ENCODE data around the gene PNMA8B.

Gene PNMA8B

DNA sequence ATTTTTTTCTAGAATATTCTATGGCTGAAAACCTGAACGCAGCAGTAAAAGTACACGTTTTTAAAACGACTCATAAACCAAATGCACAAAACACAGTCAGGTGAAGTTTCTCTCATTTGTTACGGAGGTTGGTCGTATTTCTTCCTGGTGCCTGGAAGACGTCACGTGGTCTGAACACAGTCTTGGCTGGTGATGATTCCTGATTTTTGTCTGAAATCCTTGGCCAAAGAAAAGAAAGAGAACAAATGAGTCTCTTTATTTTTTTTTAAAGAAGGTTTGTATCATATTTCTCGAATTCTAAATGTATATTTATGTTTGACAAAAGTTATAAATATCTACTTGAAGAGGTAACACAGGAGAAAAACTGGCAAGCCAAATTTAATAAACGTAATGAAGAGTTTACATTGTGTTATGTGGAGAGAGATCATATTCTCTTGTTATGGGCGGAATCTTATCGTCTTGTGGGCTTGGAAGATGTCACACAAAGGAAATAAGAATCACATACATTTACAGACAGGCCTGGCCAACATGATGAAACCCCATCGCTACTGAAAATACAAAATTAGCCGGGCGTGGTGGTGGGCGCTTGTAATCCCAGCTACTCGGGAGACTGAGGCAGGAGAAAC, 14.3 kb downstream of the PNMA8B start:
- ChIA-PET CTCF (interaction anchor here (0.6 to 6.7 kb wide), 5 partner anchors 14 to 109 kb away, joined by 3 to 51 read pairs (median 4); partner anchors contain the start of gene PNMA8B), POLR2A (no interaction called here)
- no peak overlapping the region for H3K4me3 ChIP-seq (ENCODE audit: low read depth, low read length)
- H3K4me1 ChIP-seq (ENCODE audit: control insufficient read depth, insufficient read depth, low read length), result peaks cover 6% of the 10 kb centered on the region
- TF ChIP-seq ZNF501 (tag by site-specific recombination; IDR thresholded peaks at IDR 0.05) (no peak), FEZF1 (tag by site-specific recombination; IDR thresholded peaks at IDR 0.05) (no peak), ZNF510 (tag by site-specific recombination; IDR thresholded peaks at IDR 0.05; ENCODE audit: insufficient replicate concordance) (no peak), ZNF549 (tag by site-specific recombination; IDR thresholded peaks at IDR 0.05) (no peak), ZSCAN5A (tag by site-specific recombination; IDR thresholded peaks at IDR 0.05) (no peak), ZNF571 (tag by site-specific recombination; IDR thresholded peaks at IDR 0.05) (no peak), KLF1 (tag by site-specific recombination; IDR thresholded peaks at IDR 0.05) (no peak), PBX3 (CRISPR knock-in tag; IDR thresholded peaks at IDR 0.05) (no peak), OSR2 (tag by site-specific recombination; IDR thresholded peaks at IDR 0.05) (no peak), ZSCAN23 (tag by site-specific recombination; IDR thresholded peaks at IDR 0.05) (no peak), ZSCAN16 (tag by site-specific recombination; IDR thresholded peaks at IDR 0.05) (no peak), ZNF785 (tag by site-specific recombination; IDR thresholded peaks at IDR 0.05) (no peak), TSHZ1 (tag by site-specific recombination; IDR thresholded peaks at IDR 0.05; ENCODE audit: borderline replicate concordance) (no peak)
- TF ChIP-seq, protein P1, sequence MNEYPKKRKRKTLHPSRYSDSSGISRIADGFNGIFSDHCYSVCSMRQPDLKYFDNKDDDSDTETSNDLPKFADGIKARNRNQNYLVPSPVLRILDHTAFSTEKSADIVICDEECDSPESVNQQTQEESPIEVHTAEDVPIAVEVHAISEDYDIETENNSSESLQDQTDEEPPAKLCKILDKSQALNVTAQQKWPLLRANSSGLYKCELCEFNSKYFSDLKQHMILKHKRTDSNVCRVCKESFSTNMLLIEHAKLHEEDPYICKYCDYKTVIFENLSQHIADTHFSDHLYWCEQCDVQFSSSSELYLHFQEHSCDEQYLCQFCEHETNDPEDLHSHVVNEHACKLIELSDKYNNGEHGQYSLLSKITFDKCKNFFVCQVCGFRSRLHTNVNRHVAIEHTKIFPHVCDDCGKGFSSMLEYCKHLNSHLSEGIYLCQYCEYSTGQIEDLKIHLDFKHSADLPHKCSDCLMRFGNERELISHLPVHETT (tag by site-specific recombination; IDR thresholded peaks at IDR 0.05), result no peak
- TF ChIP-seq, protein P2, sequence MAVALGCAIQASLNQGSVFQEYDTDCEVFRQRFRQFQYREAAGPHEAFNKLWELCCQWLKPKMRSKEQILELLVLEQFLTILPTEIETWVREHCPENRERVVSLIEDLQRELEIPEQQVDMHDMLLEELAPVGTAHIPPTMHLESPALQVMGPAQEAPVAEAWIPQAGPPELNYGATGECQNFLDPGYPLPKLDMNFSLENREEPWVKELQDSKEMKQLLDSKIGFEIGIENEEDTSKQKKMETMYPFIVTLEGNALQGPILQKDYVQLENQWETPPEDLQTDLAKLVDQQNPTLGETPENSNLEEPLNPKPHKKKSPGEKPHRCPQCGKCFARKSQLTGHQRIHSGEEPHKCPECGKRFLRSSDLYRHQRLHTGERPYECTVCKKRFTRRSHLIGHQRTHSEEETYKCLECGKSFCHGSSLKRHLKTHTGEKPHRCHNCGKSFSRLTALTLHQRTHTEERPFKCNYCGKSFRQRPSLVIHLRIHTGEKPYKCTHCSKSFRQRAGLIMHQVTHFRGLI (tag by site-specific recombination; IDR thresholded peaks at IDR 0.05), result no peak
- TF ChIP-seq, protein P3, sequence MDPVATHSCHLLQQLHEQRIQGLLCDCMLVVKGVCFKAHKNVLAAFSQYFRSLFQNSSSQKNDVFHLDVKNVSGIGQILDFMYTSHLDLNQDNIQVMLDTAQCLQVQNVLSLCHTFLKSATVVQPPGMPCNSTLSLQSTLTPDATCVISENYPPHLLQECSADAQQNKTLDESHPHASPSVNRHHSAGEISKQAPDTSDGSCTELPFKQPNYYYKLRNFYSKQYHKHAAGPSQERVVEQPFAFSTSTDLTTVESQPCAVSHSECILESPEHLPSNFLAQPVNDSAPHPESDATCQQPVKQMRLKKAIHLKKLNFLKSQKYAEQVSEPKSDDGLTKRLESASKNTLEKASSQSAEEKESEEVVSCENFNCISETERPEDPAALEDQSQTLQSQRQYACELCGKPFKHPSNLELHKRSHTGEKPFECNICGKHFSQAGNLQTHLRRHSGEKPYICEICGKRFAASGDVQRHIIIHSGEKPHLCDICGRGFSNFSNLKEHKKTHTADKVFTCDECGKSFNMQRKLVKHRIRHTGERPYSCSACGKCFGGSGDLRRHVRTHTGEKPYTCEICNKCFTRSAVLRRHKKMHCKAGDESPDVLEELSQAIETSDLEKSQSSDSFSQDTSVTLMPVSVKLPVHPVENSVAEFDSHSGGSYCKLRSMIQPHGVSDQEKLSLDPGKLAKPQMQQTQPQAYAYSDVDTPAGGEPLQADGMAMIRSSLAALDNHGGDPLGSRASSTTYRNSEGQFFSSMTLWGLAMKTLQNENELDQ (tag by site-specific recombination; IDR thresholded peaks at IDR 0.05; ENCODE audit: low read depth), result no peak
- TF ChIP-seq, protein P4, sequence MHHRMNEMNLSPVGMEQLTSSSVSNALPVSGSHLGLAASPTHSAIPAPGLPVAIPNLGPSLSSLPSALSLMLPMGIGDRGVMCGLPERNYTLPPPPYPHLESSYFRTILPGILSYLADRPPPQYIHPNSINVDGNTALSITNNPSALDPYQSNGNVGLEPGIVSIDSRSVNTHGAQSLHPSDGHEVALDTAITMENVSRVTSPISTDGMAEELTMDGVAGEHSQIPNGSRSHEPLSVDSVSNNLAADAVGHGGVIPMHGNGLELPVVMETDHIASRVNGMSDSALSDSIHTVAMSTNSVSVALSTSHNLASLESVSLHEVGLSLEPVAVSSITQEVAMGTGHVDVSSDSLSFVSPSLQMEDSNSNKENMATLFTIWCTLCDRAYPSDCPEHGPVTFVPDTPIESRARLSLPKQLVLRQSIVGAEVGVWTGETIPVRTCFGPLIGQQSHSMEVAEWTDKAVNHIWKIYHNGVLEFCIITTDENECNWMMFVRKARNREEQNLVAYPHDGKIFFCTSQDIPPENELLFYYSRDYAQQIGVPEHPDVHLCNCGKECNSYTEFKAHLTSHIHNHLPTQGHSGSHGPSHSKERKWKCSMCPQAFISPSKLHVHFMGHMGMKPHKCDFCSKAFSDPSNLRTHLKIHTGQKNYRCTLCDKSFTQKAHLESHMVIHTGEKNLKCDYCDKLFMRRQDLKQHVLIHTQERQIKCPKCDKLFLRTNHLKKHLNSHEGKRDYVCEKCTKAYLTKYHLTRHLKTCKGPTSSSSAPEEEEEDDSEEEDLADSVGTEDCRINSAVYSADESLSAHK (tag by site-specific recombination; IDR thresholded peaks at IDR 0.05), result no peak
- H3K36me3 ChIP-seq (ENCODE audit: control insufficient read depth in 2 of 2, insufficient read depth in 1 of 2, low read length in 2 of 2), result no peaks in the 10 kb centered on the region; a peak in 1 of 3 replicates
- no peaks in the 10 kb centered on the region for H3K9me3 ChIP-seq (ENCODE audit: control insufficient read depth, insufficient read depth, low read depth, low read length)
- H3K27ac ChIP-seq (ENCODE audit: extremely low read depth, low read depth, low read length), result no peak overlapping the region

Data from HEK293 (cell line).